GM12878 (cell line): ENCODE data around the gene TMEM163. TPM values are rescaled to one million over a fixed set of nuclear protein-coding genes. Genes with fewer than 3 reads are reported as not detected.

Experiments used
- ATAC-seq: fragments of 200-7000 bp; cut with Tn5 transposase; 3 replicates; pipeline ENCODE4 v1.9.1; 2020; ENCODE audit warnings: mild to moderate bottlenecking, moderate library complexity
- BruUV-seq: library from RNA; stranded (reverse); fragments of 400-500 nt; replicated peaks from 2 replicates; lab custom pipeline; 2021; lab: Mats Ljungman, UMichigan
- CTCF ChIA-PET: fragments of 300-600 bp; sonication (Branson Sonifier 250); formaldehyde crosslinking; extraction: SDS; loops from one replicate; lab custom pipeline; 2021; ENCODE audit warnings: inconsistent platforms; lab: Yijun Ruan, JAX
- POLR2A ChIA-PET: fragments of 350-600 bp; formaldehyde crosslinking; extraction: SDS; loops from one replicate; lab custom pipeline; 2021; ENCODE audit warnings: inconsistent platforms; lab: Charles Lee
- RAD21 ChIA-PET: fragments of 300-600 bp; sonication (Branson Sonifier 250); formaldehyde crosslinking; loops from one replicate; lab custom pipeline; 2023; ENCODE audit warnings: antibody characterized with exemption; ENCODE audit not compliant: unreplicated experiment; lab: Charles Lee
- SMC1A ChIA-PET: fragments of 300-600 bp; sonication (Branson Sonifier 250); formaldehyde crosslinking; loops from one replicate; lab custom pipeline; 2023; ENCODE audit not compliant: unreplicated experiment, uncharacterized antibody; lab: Charles Lee
- DNase-seq: peaks from one replicate; pipeline ENCODE4 v3.0.0-alpha.2; 2011; ENCODE audit warnings: low read depth, low spot score
- FAIRE-seq: peaks from 3 replicates; lab custom pipeline; 2011; peaks lifted over from hg19 to GRCh38; lab: Jason Lieb, UNC
- H2AFZ ChIP-seq: 2 replicates; pipeline ENCODE4 v1.6.0; 2011; ENCODE audit warnings: low read depth, low read length, control low read depth; ENCODE audit not compliant: control insufficient read depth
- H3K27ac ChIP-seq: 2 replicates; pipeline ENCODE4 v1.5.1; 2011; ENCODE audit warnings: control low read depth; ENCODE audit not compliant: control insufficient read depth, insufficient read depth
- H3K27me3 ChIP-seq, 2 experiments: replicated peaks in 1 of 2; 2 replicates each; pipeline versions ENCODE4 v1.6.0 to v1.6.1; 2011; ENCODE audit warnings: low read length in 1 of 2; ENCODE audit not compliant: control insufficient read depth in 2 of 2, insufficient read depth in 2 of 2
- H3K36me3 ChIP-seq, 2 experiments: 2 replicates each; pipeline ENCODE4 v1.5.1; 2011; ENCODE audit warnings: low read length in 1 of 2; ENCODE audit not compliant: control insufficient read depth in 2 of 2, insufficient read depth in 2 of 2
- H3K4me1 ChIP-seq: 2 replicates; pipeline ENCODE4 v1.6.1; 2011; ENCODE audit warnings: mild to moderate bottlenecking, low read length, moderate library complexity, mixed read lengths; ENCODE audit not compliant: control insufficient read depth, insufficient read depth
- H3K4me2 ChIP-seq: 2 replicates; pipeline ENCODE4 v1.6.0; 2011; ENCODE audit warnings: control low read depth; ENCODE audit not compliant: control insufficient read depth, insufficient read depth
- H3K4me3 ChIP-seq: fragments of 200-600 bp; sonication (generic); 2 replicates; pipeline ENCODE4 v1.5.1; 2016
- H3K79me2 ChIP-seq: 2 replicates; pipeline ENCODE4 v1.6.0; 2011; ENCODE audit warnings: low read length; ENCODE audit not compliant: control insufficient read depth, insufficient read depth
- H3K9ac ChIP-seq: 2 replicates; pipeline ENCODE4 v1.8.0; 2011; ENCODE audit warnings: low read length, control low read depth, mixed read lengths; ENCODE audit not compliant: control insufficient read depth, insufficient read depth
- H3K9me3 ChIP-seq: replicated peaks from 3 replicates; pipeline ENCODE4 v1.5.1; 2011; ENCODE audit warnings: mild to moderate bottlenecking, low read length; ENCODE audit not compliant: control insufficient read depth, insufficient read depth
- H4K20me1 ChIP-seq: 2 replicates; pipeline ENCODE4 v1.6.0; 2011; ENCODE audit not compliant: control insufficient read depth, insufficient read depth
- BHLHE40 ChIP-seq, 2 experiments: fragments of 450-650 bp in 1 of 2; IDR thresholded peaks; 2 replicates each; pipeline ENCODE4 v1.6.1; 2011 to 2017; ENCODE audit warnings: low read depth in 2 of 2, borderline replicate concordance in 1 of 2, improper control_type of control experiment in 1 of 2, low read length in 1 of 2, mild to moderate bottlenecking in 1 of 2
- CREM ChIP-seq: IDR thresholded peaks from 2 replicates; pipeline ENCODE4 v1.6.1; 2014; ENCODE audit warnings: antibody characterized with exemption, low read depth
- ETV6 ChIP-seq, 2 experiments: fragments of 450-650 bp in 1 of 2; IDR thresholded peaks in 1 of 2; conservative IDR thresholded peaks in 1 of 2; 2 replicates each; pipeline ENCODE4 v1.6.1; 2014; ENCODE audit warnings: antibody characterized with exemption in 1 of 2, borderline replicate concordance in 1 of 2, low read depth in 1 of 2, mild to moderate bottlenecking in 1 of 2, moderate library complexity in 1 of 2
- FOXM1 ChIP-seq: IDR thresholded peaks from 2 replicates; pipeline ENCODE4 v1.6.1; 2012; ENCODE audit warnings: low read depth, mild to moderate bottlenecking, inconsistent platforms, low read length, moderate library complexity
- LARP7 ChIP-seq: fragments of 450-650 bp; IDR thresholded peaks from 2 replicates; pipeline ENCODE4 v1.6.1; 2017; ENCODE audit warnings: mild to moderate bottlenecking
- MYC ChIP-seq: IDR thresholded peaks from 2 replicates; pipeline ENCODE4 v1.6.1; 2011; ENCODE audit warnings: mild to moderate bottlenecking, low read length, moderate library complexity, inconsistent platforms; ENCODE audit not compliant: insufficient read depth, insufficient replicate concordance, insufficient read length, severe bottlenecking
- POLR2AphosphoS5 ChIP-seq: IDR thresholded peaks from 2 replicates; pipeline ENCODE4 v1.6.1; 2011; ENCODE audit warnings: mild to moderate bottlenecking, low read length, inconsistent platforms
- SMARCA5 ChIP-seq: fragments of 450-650 bp; IDR thresholded peaks from 2 replicates; pipeline ENCODE4 v1.6.1; 2017; ENCODE audit warnings: mild to moderate bottlenecking
- YBX1 ChIP-seq: fragments of 450-650 bp; IDR thresholded peaks from 2 replicates; pipeline ENCODE4 v1.6.1; 2016; ENCODE audit warnings: antibody characterized with exemption
- ZBTB11 ChIP-seq: fragments of 450-650 bp; formaldehyde crosslinking; IDR thresholded peaks from 2 replicates; pipeline ENCODE4 v1.5.0; 2022; ENCODE audit warnings: mild to moderate bottlenecking, missing genetic modification characterization
- ZNF384 ChIP-seq: IDR thresholded peaks from 2 replicates; pipeline ENCODE4 v1.6.1; 2012; ENCODE audit warnings: low read depth, mild to moderate bottlenecking, low read length, improper control_type of control experiment, borderline replicate concordance
- WGBS: methylation state at CpG from one replicate; pipeline ENCODE4 v1.1.6; 2016; ENCODE audit warnings: low lambda C conversion rate; ENCODE audit not compliant: insufficient replicate concordance, insufficient coverage; ENCODE audit errors: missing lambda C conversion rate; 5-methylcytosine and 5-hydroxymethylcytosine counted together
- in situ Hi-C: fragments of 300-500 bp; cut with MboI; formaldehyde crosslinking; loops from 9 replicates; pipeline ENCODE4 v1.14.3; 2018; ENCODE audit warnings: mixed read lengths
- intact Hi-C: fragments of 100-400 bp; cut with micrococcal nuclease; formaldehyde crosslinking; loops from one replicate; pipeline ENCODE4 v1.14.2; 2022; ENCODE audit not compliant: unreplicated experiment
- polyA plus RNA-seq, 11 experiments: library from polyadenylated mRNA; depleted of rRNA in 4 of 11; unstranded in 6 of 11; stranded (reverse) in 5 of 11; fragments of >200 nt; fragmentation: Nextera tagmentation in 4 of 11; fragmentation: Illumina TruSeq in 1 of 11; extraction: Ambion mirVana in 4 of 11; extraction: Trizol in 1 of 11; gene quantifications; 1 replicate in 1 of 11; 2 replicates in 10 of 11; pipeline versions ENCODE4 v1.2.1 to v1.2.3, GENCODE V29; 2011 to 2016; ENCODE audit warnings: inconsistent platforms in 2 of 11, missing spikeins in 2 of 11, low read depth in 1 of 11
- total RNA-seq, 4 experiments: library from RNA; depleted of rRNA in 3 of 4; stranded (reverse); fragments of >200 nt in 3 of 4; fragmentation: Illumina TruSeq in 1 of 4; extraction: Trizol in 1 of 4; gene quantifications; 2 replicates each; pipeline versions ENCODE4 v1.2.1 to v1.2.3, GENCODE V29; 2013 to 2021
- TF ChIP-seq, protein P1 (sequence below): fragments of 450-650 bp; IDR thresholded peaks from 2 replicates; pipeline ENCODE4 v1.6.1; 2017; ENCODE audit warnings: mild to moderate bottlenecking, moderate library complexity

Gene TMEM163
- total and polyA plus RNA-seq, 10 of the 15 experiments (the other 5 are each of a cell fraction or from before 2014, with no cell fraction given), result 0.05 to 0.11 (median 0.07) TPM; not detected in 4

DNA sequence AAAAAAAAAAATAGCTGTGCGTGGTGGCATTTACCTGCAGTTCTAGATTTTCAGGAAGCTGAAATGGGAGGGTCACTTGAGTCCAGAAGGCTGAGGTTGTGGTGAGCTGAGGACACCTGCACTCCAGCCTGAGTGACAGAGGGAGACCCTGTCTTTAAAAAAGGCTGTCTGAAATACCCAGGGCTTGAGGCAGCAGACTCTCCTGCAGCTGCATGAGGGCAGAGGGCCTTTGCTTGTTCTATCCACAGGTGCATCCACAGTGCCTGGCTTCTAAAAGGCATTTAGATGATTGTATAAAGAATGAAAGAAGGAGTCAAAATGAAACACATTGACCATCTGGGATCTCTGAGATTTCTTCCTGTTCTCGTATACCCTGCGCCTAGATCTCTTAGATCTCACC, 312.1 kb downstream of the TMEM163 start (continued):
- TF ChIP-seq, protein P1, sequence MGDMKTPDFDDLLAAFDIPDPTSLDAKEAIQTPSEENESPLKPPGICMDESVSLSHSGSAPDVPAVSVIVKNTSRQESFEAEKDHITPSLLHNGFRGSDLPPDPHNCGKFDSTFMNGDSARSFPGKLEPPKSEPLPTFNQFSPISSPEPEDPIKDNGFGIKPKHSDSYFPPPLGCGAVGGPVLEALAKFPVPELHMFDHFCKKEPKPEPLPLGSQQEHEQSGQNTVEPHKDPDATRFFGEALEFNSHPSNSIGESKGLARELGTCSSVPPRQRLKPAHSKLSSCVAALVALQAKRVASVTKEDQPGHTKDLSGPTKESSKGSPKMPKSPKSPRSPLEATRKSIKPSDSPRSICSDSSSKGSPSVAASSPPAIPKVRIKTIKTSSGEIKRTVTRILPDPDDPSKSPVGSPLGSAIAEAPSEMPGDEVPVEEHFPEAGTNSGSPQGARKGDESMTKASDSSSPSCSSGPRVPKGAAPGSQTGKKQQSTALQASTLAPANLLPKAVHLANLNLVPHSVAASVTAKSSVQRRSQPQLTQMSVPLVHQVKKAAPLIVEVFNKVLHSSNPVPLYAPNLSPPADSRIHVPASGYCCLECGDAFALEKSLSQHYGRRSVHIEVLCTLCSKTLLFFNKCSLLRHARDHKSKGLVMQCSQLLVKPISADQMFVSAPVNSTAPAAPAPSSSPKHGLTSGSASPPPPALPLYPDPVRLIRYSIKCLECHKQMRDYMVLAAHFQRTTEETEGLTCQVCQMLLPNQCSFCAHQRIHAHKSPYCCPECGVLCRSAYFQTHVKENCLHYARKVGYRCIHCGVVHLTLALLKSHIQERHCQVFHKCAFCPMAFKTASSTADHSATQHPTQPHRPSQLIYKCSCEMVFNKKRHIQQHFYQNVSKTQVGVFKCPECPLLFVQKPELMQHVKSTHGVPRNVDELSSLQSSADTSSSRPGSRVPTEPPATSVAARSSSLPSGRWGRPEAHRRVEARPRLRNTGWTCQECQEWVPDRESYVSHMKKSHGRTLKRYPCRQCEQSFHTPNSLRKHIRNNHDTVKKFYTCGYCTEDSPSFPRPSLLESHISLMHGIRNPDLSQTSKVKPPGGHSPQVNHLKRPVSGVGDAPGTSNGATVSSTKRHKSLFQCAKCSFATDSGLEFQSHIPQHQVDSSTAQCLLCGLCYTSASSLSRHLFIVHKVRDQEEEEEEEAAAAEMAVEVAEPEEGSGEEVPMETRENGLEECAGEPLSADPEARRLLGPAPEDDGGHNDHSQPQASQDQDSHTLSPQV, result no peak
- TF ChIP-seq MYC (no peak), BHLHE40 (IDR thresholded peaks at IDR 0.05; ENCODE audit: borderline replicate concordance in 1 of 2, low read depth in 2 of 2, low read length in 1 of 2) (no peak)

DNA sequence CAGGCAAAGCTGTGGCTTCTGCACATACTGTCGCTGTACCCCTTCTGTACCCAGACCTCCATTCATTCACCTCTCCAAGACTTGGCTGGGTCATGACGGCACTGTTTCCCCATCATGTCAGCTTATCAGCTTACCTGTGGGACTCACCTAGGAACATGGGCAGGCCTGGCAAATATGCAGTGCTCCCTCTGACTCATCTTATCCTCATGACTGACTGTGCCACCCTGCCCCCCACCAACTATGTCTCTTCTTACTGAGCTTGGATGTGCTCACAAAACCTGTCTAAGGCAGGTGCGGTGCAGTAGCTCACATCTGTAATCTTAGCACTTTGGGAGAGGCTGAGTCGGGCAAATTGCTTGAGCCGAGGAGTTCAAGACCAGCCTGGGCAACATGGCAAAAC, 312.5 kb downstream of the TMEM163 start:
- ATAC-seq (no peak), FAIRE-seq (no peak), DNase-seq (no peak)
- Histone ChIP-seq H3K9ac (no peak overlapping the region), H2AFZ (no peak overlapping the region), H3K4me1 (peaks cover 24% of the 10 kb centered on the region), H3K36me3 (peaks cover 10 to 25% of the 10 kb centered on the region in 2 experiments), H3K27me3 (no peaks in the 10 kb centered on the region), H3K4me3 (no peak overlapping the region), H3K27ac (no peak overlapping the region), H3K79me2 (no peaks in the 10 kb centered on the region), H3K4me2 (no peak overlapping the region), H3K9me3 (no peaks in the 10 kb centered on the region), H4K20me1 (no peaks in the 10 kb centered on the region)
- RAD21 ChIA-PET, result interaction anchor here (0.6 to 2.3 kb wide), 2 partner anchors 161 to 288 kb away, joined by 5 to 7 read pairs; no protein-coding TSS in a partner anchor
- intact Hi-C loops (no loop called here), in situ Hi-C loops (no loop called here)
- TF ChIP-seq YBX1 (no peak), ZNF384 (no peak), SMARCA5 (no peak), ETV6 (conservative IDR thresholded peaks at IDR 0.05 in 1 of 2, IDR thresholded peaks at IDR 0.05 in 1 of 2; ENCODE audit: borderline replicate concordance in 1 of 2, low read depth in 1 of 2) (no peak), ZBTB11 (CRISPR knock-in tag) (no peak), LARP7 (no peak), FOXM1 (no peak), POLR2AphosphoS5 (no peak), CREM (no peak)
- WGBS, result 96% methylated on average over 5 of the region's 5 CpGs
- POLR2A ChIA-PET, result no interaction called here
- CTCF ChIA-PET, result interaction anchor here (0.9 to 1.2 kb wide), 3 partner anchors 9 to 288 kb away, joined by 3 to 6 read pairs (median 3); no protein-coding TSS in a partner anchor
- SMC1A ChIA-PET, result interaction anchor here (1.6 kb wide), 1 partner anchor 288 kb away, joined by 5 read pairs; no protein-coding TSS in a partner anchor
- BruUV-seq, result no TSS peak
